CD4-positive, alpha-beta T cell treated with Interleukin-6 for 4 hours (primary cell): ENCODE measurements around the gene BABAM1.
"Not testable (repeated sequence)": the region's sequence is repeated elsewhere in the genome, so short reads cannot be mapped to it uniquely, and the experiment has no call there.

Experiments
- DNase-seq: peaks from one replicate; pipeline ENCODE4 v3.0.0-alpha.2; 2020; ENCODE audit warnings: mixed read lengths

Gene BABAM1

DNA sequence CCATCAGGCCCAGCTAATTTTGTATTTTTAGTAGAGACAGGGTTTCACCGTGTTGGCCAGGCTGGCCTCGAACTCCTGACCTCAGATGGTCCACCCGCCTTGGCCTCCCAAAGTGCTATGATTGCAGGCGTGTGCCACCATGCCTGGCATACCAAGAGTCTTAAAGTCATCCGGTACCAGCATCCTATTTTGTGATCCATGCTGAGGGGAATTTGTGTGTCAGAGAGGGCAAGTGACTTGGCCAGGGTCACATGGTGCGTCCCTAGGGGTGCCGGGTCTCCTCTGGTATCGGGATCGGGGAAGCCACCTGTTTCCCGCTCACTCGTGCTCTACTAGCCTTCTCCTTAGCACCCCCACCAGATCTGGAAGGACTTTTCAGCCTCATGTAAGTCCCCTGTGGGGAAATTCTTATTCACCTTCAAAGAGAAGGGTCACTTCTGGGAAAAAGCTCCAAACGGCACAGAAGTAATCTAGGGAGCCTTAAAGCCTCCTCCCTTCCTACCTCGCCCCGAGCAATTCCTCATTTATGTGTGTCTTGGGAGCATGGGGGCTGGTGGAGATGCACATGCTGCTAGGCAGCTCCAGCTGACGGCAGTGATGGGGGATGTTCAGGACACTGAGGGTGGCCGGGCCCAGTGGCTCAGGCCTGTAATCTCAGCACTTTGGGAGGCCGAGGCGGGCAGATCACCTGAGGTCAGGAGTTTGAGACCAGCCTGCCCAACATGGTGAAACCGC, 8.4 kb downstream of the BABAM1 start:
- no peak for DNase-seq

- DNase-seq: no peak
Measured at GRCh38 chr19:17279436-17279835, 12.2 kb downstream of the BABAM1 start.

- peak; percentile 35 for DNase-seq
Measured at GRCh38 chr19:17281391-17282304, 14.4 kb downstream of the BABAM1 start, which contains the start of gene ANKLE1. Gene ANKLE1, plus strand, starts transcription at chr19:17281901. Its CDS starts 20 bp downstream, at chr19:17281921.

- peak; percentile 84 for DNase-seq
Measured at GRCh38 chr19:17282488-17283125, 15.4 kb downstream of the BABAM1 start.

- no peak for DNase-seq
Measured at GRCh38 chr19:17283504-17283996, 16.3 kb downstream of the BABAM1 start.

DNA sequence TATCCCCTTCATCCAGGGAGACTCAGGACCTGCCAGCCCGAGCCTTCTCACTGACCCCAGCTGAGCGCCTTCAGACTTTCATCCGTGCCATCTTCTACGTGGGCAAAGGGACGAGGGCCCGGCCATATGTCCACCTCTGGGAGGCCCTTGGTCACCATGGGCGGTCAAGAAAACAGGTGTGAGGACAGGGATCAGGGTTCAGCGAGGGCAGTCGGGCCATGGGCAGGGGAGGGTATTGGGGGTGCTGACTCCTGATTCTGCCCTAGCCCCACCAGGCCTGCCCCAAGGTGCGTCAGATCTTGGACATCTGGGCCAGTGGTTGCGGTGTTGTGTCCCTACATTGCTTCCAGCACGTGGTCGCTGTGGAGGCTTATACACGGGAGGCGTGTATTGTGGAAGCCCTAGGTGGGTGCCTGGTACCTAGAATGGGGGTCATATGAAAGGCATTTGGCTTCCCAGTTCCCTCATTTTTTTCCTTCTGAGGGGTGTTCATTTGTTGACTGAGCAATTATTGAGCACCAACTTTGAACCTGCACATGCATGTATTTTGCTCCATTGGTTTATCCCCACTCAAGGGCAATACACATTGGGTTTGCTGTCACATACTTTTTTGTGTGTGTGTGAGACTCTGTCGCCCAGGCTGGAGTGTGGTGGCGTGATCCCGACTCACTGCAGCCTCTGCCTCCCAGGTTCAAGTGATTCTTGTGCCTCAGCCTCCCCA, 18.3 kb downstream of the BABAM1 start:
- DNase-seq: no peak

DNA sequence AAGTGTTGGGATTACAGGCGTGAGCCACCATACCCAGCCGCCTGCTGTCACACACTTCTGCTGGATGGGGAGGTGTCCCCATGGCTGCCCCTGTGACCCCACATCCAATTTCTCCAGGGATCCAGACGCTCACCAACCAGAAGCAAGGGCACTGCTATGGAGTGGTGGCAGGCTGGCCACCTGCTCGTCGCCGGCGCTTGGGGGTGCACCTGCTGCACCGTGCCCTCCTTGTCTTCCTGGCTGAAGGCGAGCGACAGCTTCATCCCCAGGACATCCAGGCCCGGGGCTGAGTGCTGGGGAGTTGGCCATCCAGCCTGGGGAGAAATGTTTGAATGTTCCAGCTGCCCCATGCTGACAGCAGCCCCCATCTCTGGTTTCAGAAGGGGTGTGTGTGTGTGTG, 19.0 kb downstream of the BABAM1 start:
- no peak for DNase-seq

- DNase-seq: no peak
Measured at GRCh38 chr19:17286752-17287151, 19.5 kb downstream of the BABAM1 start.

GRCh38 chr19:17289489-17289888, 22.2 kb downstream of the BABAM1 start:
- peak; percentile 39 for DNase-seq

DNA sequence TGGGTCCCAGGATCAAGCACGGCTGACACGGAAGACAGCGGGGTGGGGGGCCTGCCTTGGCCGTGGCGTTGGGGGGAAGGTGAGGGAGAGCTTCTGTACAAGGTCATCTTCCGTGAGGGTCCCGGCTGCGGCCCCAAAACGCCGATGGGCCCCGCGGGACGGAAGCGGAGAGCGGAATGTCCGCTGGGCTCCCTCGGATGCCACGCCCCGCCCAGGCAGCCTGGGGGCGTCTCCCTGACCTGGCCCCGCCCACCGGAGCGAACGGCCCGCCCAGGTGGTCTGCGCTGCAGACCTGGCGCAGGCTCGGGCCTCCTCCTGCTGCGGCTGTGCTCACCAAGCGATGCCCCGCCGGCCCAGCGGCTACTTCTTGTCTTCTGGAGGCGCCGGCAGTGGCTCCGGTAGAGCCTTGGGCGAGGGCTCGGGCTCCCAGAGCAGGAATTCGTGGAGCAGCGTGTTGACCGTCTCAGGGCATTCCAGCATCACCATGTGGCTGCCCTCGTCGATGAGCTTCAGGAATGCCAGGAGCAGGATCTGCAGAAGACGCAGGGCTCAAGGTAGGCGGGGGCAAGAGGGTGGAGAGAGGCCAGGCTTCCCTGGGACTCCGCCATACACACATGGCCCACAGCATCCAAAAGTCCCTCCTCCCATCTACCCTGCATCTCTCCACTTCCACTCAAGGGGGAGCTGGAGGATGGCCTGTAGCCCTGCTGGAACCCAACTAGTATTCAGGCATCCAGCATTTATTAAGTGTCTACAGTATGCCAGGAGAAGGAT, 25.2 kb downstream of the BABAM1 start:
- peak; percentile 80 for DNase-seq

DNA sequence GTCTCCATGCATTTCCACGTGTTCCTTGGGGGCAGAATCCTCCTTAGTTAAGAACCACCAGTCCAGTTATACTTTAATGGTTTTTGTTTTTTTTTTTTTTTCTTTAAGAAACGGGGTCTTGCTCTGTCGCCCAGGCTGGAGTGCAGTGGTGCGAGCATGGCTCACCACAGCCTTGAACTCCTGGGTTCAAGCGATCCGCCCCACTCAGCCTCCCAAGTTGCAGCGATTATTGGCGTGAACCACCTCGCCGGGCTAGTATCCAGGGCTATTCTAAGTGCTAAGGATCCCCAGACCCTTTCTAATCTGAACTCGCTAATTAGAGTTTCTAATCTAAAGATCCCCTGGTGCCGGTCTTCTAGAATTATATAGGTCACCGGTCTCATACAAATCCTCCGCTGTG, 26.4 kb downstream of the BABAM1 start:
- no peak for DNase-seq

- peak; percentile 45 for DNase-seq
Measured at GRCh38 chr19:17294051-17294891, 27.0 kb downstream of the BABAM1 start.

- not testable (repeated sequence) for DNase-seq
Measured at GRCh38 chr19:17295551-17295950, 28.3 kb downstream of the BABAM1 start.

GRCh38 chr19:17296273-17296672, 29.0 kb downstream of the BABAM1 start:
- DNase-seq: no peak

- no peak for DNase-seq
Measured at GRCh38 chr19:17296976-17297375, 29.7 kb downstream of the BABAM1 start.

DNA sequence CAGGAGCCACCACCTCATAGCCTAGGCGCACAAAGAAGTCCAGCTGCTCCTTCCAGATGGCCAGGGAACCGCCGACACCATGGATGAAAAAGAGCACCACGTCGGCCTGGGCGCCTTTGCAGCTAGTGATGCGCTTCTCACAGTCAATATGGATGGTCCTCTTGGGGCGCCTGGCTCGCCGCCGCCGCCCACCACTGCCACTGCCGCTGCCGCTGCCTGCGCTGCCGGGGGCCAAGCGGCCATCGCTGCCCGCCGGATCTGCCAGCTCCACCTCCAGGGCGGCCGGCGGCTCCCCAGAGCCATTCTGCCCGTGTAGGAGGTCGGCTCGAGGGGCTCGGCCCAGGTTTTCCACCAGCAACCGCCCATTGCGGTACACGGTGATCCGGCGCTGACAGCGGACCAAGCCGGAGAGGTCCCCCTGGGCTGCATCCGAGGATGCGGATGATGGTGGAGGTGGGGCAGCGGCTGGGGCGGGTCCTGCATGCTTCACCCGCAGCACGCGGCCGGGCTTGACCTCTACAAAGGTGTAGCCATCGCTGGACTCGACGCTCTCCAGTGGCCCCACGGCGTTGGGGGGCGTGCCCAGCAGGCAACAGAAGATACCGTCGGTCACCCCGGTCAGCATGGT, 33.9 kb downstream of the BABAM1 start:
- DNase-seq: no peak

GRCh38 chr19:17302391-17303166, 35.3 kb downstream of the BABAM1 start:
- DNase-seq: peak; percentile 16

GRCh38 chr19:17303167-17303939, 36.1 kb downstream of the BABAM1 start, which contains the start of gene ABHD8:
Gene ABHD8, minus strand, starts transcription at chr19:17303425. Its CDS starts 1,809 bp downstream, at chr19:17301616.
- peak; percentile 95 for DNase-seq

DNA sequence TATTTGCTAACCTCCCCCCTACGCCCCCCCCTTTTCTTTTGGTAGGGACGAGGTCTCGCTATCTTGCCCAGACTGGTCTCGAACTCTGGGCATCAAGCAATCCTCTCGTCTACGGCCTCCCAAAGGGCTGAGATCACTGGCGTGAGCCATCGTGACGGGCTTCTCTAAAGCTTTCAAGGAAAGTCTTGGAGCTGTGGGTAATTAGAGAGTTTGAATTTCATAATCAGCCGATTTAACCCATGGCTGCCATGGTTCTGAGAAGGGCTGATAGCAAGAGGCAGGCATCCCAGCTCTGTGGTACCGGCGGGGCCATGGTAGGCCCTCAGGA, 36.7 kb downstream of the BABAM1 start:
- DNase-seq: no peak
